ENCODE results near the gene HIRA.
"Not testable (repeated sequence)": the region's sequence is repeated elsewhere in the genome, so short reads cannot be mapped to it uniquely, and the experiment has no call there.

- not testable (repeated sequence) for TF ChIP-seq POLR2A, POLR2AphosphoS5 (IDR thresholded peaks at IDR 0.05)
Measured at GRCh38 chr22:19320136-19320535, 111.4 kb downstream of the HIRA start.

All from prostate gland (tissue), 1 donor.